ENCODE measurements around the gene B9D2. TPM values are rescaled to one million over a fixed set of nuclear protein-coding genes. Genes with fewer than 3 reads are reported as not detected.
A peak's percentile ranks its signal among the peaks of the same experiment; 100 is the strongest.

The B9D2 gene
- total RNA-seq, 1 experiment from 2014 or later: 3.3 TPM

DNA sequence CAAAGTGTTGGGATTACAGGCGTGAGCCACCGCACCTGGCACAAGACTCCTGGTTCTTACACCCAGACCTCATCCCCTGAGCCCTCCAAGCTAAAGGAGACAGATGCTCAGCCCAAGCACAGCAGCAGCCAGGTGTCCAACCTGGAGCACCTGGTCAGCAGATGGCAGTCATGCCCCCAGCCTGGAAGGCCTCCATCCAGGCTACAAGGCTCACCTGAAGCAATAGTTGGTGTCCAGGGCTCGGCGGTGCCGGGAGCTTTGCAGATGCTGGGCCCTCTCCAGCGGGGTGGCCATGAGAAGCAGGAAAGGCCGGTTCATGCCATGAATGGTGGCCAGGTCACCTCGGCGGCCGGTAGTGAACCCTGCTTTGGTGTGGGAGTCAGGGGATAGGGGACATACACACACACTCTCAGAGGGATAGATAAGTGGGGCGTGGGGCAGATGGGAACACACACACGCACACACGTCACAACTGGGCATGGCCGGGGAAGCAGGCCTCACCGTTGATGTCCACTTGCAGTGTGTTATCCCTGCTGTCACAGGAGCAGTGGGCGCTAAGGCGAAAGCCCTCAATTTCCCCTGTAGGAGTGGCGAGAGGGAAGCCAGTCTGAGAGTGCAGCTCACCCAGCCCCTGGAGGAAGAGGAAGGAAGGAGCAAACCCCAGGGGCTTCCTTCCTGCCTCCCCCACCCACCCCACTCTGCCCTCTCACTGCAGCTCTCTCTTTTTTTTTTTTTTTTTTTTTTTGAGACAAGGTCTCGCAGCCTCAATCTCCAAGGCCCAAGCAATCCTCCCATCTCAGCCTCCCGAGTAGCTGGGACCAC is 22.1 kb downstream of the B9D2 start:
- Histone ChIP-seq H3K27ac (no peak overlapping the region), H3K4me1 (replicated peaks) (peaks cover 18% of the 10 kb centered on the region), H3K36me3 (peaks cover 87% of the 10 kb centered on the region), H3K4me3 (no peak overlapping the region), H3K9me3 (replicated peaks) (no peaks in the 10 kb centered on the region), H3K27me3 (replicated peaks) (no peaks in the 10 kb centered on the region)
- DNase-seq (ENCODE audit: low read depth in 1 of 2, low spot score in 2 of 2): no peak

DNA sequence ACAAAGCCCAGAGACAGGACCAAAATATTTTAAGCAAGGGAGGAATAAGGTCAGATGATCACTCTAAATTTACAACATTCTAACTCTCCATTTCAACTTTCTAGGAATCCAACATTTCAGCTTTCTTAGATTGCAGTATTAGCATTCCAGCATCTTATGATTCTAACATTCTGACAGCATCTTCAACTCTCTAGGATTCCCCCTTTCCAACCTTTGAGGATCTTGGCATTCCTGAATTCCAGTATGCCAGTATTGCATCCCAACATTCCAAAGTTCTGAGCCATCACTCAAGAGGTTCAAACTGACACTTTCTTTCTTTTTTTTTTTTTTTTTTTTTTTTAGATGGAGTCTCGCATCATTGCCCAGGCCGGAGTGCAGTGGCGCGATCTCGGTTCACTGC is 24.0 kb downstream of the B9D2 start:
- Histone ChIP-seq H3K36me3 (peaks cover 83% of the 10 kb centered on the region), H3K27ac (peak overlapping the region; percentile 68), H3K4me3 (no peak overlapping the region), H3K4me1 (replicated peaks) (peaks cover 18% of the 10 kb centered on the region), H3K27me3 (replicated peaks) (no peaks in the 10 kb centered on the region), H3K9me3 (replicated peaks) (no peaks in the 10 kb centered on the region)
- peak; percentile 66 to 77 for DNase-seq (ENCODE audit: low read depth in 1 of 2, low spot score in 2 of 2)

DNA sequence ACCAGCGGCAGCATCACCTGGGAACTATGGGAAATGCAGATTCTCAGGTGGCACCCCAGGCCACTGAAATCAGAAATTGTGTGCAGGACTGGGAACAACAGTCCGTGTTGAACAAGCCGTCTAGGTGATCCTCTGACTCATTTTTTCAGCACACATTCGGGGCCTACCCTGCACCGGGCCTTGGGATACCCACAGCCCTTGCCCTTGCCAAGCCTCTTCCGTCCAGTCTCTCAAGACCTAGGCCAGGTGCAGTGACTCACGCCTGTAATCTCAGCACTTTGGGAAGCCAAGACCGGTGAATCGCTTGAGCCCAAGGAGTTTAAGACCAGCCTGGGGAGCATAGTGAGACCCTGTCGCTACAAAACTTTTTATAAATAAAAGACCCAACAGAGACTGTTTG is 28.5 kb downstream of the B9D2 start:
- H3K27ac ChIP-seq: no peak overlapping the region
- no peak for DNase-seq (ENCODE audit: low read depth in 1 of 2, low spot score in 2 of 2)
- H3K27me3 ChIP-seq (replicated peaks): no peaks in the 10 kb centered on the region
- peaks cover 84% of the 10 kb centered on the region for H3K36me3 ChIP-seq
- peaks cover 13% of the 10 kb centered on the region for H3K4me1 ChIP-seq (replicated peaks)
- H3K9me3 ChIP-seq (replicated peaks): no peaks in the 10 kb centered on the region
- H3K4me3 ChIP-seq: no peak overlapping the region

DNA sequence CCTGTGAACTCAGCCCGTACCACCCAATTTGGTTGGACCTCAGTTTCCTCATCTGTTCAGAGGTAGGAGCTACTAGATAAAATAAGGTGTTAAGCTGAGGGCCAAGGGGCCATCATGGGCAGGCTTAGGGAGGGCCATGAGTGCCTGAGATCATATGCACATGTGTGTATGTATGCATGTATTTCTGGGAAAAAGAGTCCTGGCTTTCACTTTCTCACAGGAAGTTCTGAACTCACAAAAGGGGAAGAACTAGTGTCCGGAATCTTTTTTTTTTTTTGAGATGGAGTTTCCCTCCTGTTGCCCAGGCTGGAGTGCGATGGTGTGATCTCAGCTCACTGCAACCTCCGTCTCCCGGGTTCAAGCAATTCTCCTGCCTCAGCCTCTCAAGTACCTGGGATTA is 29.2 kb downstream of the B9D2 start:
- no peak overlapping the region for H3K27ac ChIP-seq
- no peak overlapping the region for H3K4me3 ChIP-seq
- peaks cover 87% of the 10 kb centered on the region for H3K36me3 ChIP-seq
- H3K9me3 ChIP-seq (replicated peaks): no peaks in the 10 kb centered on the region
- H3K27me3 ChIP-seq (replicated peaks): no peaks in the 10 kb centered on the region
- no peak for DNase-seq (ENCODE audit: low read depth in 1 of 2, low spot score in 2 of 2)
- peaks cover 6% of the 10 kb centered on the region for H3K4me1 ChIP-seq (replicated peaks)

DNA sequence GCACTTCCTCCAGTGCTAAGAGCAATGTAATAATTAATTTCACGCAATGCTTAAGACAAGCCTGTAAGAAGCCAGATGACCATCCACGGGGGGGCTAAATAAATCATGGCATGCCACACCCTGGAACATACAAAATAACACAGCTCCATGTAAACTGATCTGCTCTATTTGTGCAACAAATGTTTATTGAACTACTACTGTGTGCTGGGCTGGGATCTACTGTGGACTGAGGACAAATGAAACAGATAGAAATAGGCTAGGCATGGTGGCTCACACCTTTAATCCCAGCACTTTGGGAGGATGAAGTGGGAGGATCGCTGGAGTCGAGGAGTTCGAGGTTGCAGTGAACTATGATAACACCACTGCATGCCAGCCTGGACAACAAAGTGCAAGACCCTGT is 31.5 kb downstream of the B9D2 start:
- no peaks in the 10 kb centered on the region for H3K27me3 ChIP-seq (replicated peaks)
- no peak overlapping the region for H3K4me3 ChIP-seq
- no peaks in the 10 kb centered on the region for H3K9me3 ChIP-seq (replicated peaks)
- no peak for DNase-seq (ENCODE audit: low read depth in 1 of 2, low spot score in 2 of 2)
- H3K4me1 ChIP-seq (replicated peaks): peaks cover 16% of the 10 kb centered on the region
- H3K36me3 ChIP-seq: peaks cover 86% of the 10 kb centered on the region
- no peak overlapping the region for H3K27ac ChIP-seq

DNA sequence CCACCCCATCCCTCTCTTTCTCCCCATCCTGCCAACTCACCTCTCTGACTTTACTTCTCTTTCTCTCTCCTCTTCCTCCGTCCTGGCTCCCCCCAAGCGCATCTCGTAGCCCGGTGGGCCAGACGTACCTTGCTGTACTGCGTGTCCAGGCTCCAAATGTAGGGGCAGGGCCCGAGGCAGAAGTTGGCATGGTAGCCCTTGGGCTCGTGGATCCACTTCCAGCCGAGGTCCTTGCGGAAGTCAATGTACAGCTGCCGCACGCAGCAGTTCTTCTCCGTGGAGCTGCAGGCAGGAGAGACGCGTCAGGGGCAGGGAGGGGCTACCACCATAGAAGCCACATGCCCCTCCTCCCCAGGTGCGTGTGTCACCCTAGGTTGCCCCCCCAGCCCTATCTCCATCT is 31.9 kb downstream of the B9D2 start:
- Histone ChIP-seq H3K27ac (no peak overlapping the region), H3K4me1 (replicated peaks) (peaks cover 20% of the 10 kb centered on the region), H3K4me3 (no peak overlapping the region), H3K36me3 (peaks cover 85% of the 10 kb centered on the region), H3K9me3 (replicated peaks) (no peaks in the 10 kb centered on the region), H3K27me3 (replicated peaks) (no peaks in the 10 kb centered on the region)
- no peak for DNase-seq (ENCODE audit: low read depth in 1 of 2, low spot score in 2 of 2)

DNA sequence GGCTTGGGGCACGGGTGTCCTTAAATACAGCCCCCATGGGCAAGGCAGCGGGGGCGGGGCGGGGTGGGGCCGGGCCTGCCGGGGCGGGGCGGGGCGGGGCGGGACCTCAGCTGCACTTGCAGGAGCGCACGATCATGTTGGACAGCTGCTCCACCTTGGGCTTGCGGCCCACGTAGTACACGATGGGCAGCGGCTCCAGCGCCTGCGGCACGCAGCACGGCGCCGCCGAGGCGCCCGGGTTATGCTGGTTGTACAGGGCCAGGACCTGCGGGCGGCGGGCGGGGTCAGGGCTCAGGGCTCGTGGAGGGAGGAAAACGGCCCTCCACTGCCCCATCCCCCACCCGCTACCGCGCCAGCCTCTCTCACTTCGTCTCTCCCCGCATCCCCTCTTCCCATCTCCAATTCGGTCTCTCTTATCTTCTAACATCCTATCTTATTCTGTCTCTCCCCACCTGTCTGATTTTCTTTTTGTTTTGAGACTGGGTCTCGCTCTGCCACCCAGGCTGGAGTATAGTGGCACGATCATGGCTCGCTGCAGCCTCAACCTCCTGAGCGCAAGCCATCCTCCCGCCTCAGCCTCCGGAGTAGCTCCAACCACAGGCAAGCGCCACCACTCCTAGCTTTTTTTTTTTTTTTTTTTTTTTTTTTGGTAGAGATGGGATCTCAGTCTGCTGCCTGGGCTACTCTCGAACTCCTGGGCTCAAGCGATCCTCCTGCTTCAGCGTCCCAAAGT is 32.8 kb downstream of the B9D2 start:
- no peaks in the 10 kb centered on the region for H3K9me3 ChIP-seq (replicated peaks)
- no peak for DNase-seq (ENCODE audit: low read depth in 1 of 2, low spot score in 2 of 2)

DNA sequence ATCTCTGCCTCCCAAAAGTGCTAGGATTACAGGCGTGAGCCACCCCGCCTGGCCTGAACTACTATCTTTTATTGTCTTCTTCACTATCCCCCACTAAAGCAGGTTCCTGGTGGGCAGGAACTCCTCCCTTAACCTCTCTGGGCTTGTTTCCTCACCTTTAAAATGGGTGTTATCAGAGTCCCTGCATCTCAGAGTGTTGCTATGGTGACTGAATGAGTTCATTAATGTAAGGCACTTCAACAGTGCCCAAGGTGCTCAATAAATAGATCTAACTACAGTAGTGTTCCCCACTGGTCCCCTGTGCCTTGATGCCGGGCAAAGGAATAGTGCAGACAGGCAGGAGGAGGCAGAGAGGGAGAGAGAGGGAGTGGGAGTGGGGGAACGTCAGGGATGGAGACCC is 33.5 kb downstream of the B9D2 start:
- H3K36me3 ChIP-seq: peaks cover 84% of the 10 kb centered on the region
- H3K4me1 ChIP-seq (replicated peaks): peaks cover 36% of the 10 kb centered on the region
- no peaks in the 10 kb centered on the region for H3K27me3 ChIP-seq (replicated peaks)
- no peak overlapping the region for H3K27ac ChIP-seq
- no peak overlapping the region for H3K4me3 ChIP-seq
- H3K9me3 ChIP-seq (replicated peaks): no peaks in the 10 kb centered on the region
- DNase-seq (ENCODE audit: low read depth in 1 of 2, low spot score in 2 of 2): no peak

More for the DNA sequence above, 32.8 kb downstream of the B9D2 start:
- Histone ChIP-seq H3K27ac (no peak overlapping the region), H3K36me3 (peaks cover 85% of the 10 kb centered on the region), H3K4me1 (replicated peaks) (peaks cover 29% of the 10 kb centered on the region), H3K4me3 (no peak overlapping the region), H3K27me3 (replicated peaks) (no peaks in the 10 kb centered on the region)

DNA sequence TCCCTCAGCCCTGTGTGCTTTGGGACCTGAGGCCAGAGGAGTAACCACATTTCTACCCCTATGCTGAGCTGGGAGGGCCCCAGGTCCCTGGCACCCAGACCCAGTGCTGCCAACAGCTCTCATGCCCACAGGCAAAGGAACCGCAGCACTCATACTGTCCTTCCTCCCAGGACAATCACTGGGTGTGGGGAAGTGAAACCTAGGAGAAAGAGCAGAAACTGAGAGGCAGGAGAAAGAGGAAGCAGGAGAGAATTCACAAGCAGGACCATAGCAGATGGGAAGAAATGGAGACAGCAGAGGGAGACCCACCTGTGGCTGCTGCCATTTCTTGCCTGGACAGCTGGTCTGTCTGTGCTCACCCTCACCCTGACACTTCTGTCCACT is 35.1 kb downstream of the B9D2 start:
- no peaks in the 10 kb centered on the region for H3K9me3 ChIP-seq (replicated peaks)
- H3K36me3 ChIP-seq: peaks cover 76% of the 10 kb centered on the region
- H3K4me3 ChIP-seq: no peak overlapping the region
- H3K4me1 ChIP-seq (replicated peaks): peaks cover 52% of the 10 kb centered on the region
- no peaks in the 10 kb centered on the region for H3K27me3 ChIP-seq (replicated peaks)
- DNase-seq (ENCODE audit: low read depth in 1 of 2, low spot score in 2 of 2): no peak
- no peak overlapping the region for H3K27ac ChIP-seq

DNA sequence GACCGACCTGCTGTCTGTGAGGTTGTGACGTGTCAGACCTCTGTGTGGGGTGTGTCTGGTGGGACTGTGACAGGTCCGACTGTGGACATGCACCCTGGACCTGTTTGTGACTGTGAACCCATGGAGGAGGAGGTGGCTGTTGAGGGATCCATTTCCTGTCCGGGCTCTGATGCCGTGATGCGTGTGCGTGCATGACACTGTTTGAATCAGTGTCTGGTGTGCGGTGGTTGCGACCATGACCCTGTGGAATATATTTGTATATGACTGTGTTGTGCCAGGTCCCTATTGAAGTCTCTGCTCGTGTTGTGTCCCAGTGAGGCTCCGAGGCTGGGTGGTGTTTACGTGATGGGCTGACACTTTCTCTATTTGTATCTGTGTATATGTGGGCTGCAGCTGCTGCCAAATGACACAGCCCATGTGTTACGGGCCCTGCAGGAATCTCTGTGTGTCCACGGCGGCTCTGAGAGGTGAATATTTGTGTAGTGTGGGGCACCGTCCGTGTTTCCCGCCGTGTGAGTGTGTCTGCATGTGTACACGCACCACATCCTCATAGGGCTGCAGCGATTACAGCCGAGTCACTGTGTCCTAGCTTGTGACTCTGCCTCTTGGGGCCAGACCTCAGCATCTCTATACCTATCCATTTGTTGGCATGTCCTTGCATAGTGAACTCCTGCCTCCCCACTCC is 35.6 kb downstream of the B9D2 start:
- H3K36me3 ChIP-seq: peaks cover 72% of the 10 kb centered on the region
- peaks cover 57% of the 10 kb centered on the region for H3K4me1 ChIP-seq (replicated peaks)
- no peak overlapping the region for H3K4me3 ChIP-seq
- DNase-seq (ENCODE audit: low read depth in 1 of 2, low spot score in 2 of 2): peak in 1 of 2 experiments; percentile 45
- H3K27me3 ChIP-seq (replicated peaks): no peaks in the 10 kb centered on the region
- no peaks in the 10 kb centered on the region for H3K9me3 ChIP-seq (replicated peaks)
- peak overlapping the region; percentile 37 for H3K27ac ChIP-seq

DNA sequence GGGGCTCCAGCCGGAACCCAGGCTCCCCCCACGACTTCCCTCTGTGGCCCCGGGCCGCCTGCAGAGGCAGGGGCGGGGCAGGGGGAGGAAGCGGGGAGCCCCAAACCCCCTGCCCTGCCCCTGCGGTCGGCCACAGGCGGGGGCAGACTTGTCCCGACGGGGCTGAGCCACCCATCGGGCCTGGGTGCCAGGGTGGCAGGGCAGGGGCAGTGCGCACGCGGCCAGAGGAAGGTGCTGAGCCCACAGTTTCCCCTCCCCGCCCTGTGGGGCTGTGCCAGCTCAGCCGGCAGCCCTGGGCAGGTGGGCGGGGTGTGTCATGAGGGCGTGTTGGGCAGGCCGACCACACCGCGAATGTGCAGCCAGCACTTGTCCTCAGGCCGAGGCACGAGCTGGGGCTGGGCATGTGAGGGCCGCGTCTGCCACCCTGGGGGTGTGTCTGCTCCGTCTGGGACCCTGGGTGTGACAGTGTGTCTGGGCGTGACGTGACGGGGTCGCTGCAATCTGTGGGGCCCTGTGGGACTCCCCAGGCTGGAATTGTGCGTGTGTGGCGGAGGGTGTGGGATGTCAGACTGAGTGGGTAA is 36.3 kb downstream of the B9D2 start:
- no peaks in the 10 kb centered on the region for H3K27me3 ChIP-seq (replicated peaks)
- no peak overlapping the region for H3K4me3 ChIP-seq
- H3K36me3 ChIP-seq: peaks cover 71% of the 10 kb centered on the region
- DNase-seq (ENCODE audit: low read depth in 1 of 2, low spot score in 2 of 2): peak in 1 of 2 experiments; percentile 73
- H3K27ac ChIP-seq: peak overlapping the region; percentile 37
- peaks cover 64% of the 10 kb centered on the region for H3K4me1 ChIP-seq (replicated peaks)
- no peaks in the 10 kb centered on the region for H3K9me3 ChIP-seq (replicated peaks)

DNA sequence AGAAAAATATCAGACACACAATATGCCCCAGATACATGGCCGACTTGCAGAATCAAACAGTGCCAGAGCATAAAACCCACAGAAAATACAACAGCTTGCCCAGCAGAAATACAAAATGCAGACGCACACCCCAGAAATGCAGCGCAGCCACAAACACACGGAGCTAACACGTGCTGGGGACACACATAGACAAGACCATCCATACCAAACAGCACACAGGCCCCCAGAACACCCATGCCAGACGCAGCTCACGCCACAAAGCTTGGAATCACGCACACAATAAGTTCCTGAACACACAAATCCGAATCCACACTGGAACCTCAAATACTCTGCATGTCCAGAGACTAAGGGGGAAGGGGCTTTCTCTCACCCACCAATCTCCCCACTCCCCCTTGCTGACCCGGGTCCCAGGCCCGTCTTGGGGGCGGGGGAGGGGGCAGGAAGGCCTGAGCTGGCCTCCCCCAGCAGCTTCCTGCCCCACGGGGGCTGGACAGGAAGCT is 36.8 kb downstream of the B9D2 start:
- Histone ChIP-seq H3K27me3 (replicated peaks) (no peaks in the 10 kb centered on the region), H3K27ac (peak overlapping the region; percentile 93), H3K4me1 (replicated peaks) (peaks cover 69% of the 10 kb centered on the region), H3K4me3 (no peak overlapping the region), H3K36me3 (peaks cover 71% of the 10 kb centered on the region), H3K9me3 (replicated peaks) (no peaks in the 10 kb centered on the region)
- no peak for DNase-seq (ENCODE audit: low read depth in 1 of 2, low spot score in 2 of 2)

DNA sequence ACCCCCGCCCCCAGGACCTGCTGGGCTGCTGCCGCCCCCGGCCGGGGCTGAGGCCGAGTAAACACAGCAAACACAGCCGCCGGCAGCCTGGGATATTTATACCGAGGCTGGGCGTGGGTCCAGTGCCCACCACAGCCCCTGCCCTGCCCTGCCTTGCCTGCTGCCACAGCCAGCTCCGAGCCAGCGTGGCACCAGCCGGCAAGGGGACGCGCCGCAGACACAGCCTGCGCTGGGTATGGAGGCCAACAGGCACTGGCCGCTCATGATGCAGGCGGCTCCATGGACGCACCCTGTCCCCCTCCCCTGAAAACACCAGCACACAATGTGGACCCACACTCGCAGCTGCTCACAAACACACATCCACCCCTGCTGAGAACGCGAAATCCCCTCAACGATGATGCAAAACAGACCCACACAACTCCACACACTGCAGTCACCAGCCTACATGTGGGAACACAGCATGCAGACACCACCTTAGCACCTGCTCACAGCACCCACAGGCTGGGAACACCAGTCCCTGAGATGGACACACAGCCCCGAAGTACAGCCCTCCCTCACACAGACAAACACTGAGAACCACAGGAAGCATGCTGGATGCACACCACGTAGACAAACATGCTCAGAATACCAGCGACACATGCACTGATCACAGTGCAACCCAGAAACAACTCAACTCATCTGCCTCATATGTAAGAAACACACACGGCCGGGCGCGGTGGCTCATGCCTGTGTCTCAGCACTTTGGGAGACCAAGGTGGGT is 37.8 kb downstream of the B9D2 start:
- peak in 1 of 2 experiments; percentile 51 for DNase-seq (ENCODE audit: low read depth in 1 of 2, low spot score in 2 of 2)
- H3K4me3 ChIP-seq: no peak overlapping the region

More for the DNA sequence above, 37.8 kb downstream of the B9D2 start:
- Histone ChIP-seq H3K27me3 (replicated peaks) (no peaks in the 10 kb centered on the region), H3K36me3 (peaks cover 68% of the 10 kb centered on the region), H3K27ac (peak overlapping the region; percentile 93), H3K4me1 (replicated peaks) (peaks cover 79% of the 10 kb centered on the region), H3K9me3 (replicated peaks) (no peaks in the 10 kb centered on the region)
